Gastroesophageal sphincter (tissue), 3 donors: ENCODE measurements around the gene LANCL2.

Source experiments
- POLR2A ChIP-seq, 2 donors: fragments of 450-650 bp; IDR thresholded peaks; one replicate each; pipeline ENCODE4 v1.6.1; 2017; ENCODE audit warnings: antibody characterized with exemption in 2 of 2, mild to moderate bottlenecking in 2 of 2, moderate library complexity in 1 of 2
- TF ChIP-seq, protein P1 (sequence below), 4 experiments: fragments of 200-600 bp in 2 of 4; fragments of 450-650 bp in 2 of 4; sonication (generic) in 1 of 4; IDR thresholded peaks; one replicate each; pipeline ENCODE4 v1.5.1; 2017 to 2019; ENCODE audit warnings: antibody characterized with exemption in 4 of 4, mild to moderate bottlenecking in 2 of 4, moderate library complexity in 2 of 4

DNA sequence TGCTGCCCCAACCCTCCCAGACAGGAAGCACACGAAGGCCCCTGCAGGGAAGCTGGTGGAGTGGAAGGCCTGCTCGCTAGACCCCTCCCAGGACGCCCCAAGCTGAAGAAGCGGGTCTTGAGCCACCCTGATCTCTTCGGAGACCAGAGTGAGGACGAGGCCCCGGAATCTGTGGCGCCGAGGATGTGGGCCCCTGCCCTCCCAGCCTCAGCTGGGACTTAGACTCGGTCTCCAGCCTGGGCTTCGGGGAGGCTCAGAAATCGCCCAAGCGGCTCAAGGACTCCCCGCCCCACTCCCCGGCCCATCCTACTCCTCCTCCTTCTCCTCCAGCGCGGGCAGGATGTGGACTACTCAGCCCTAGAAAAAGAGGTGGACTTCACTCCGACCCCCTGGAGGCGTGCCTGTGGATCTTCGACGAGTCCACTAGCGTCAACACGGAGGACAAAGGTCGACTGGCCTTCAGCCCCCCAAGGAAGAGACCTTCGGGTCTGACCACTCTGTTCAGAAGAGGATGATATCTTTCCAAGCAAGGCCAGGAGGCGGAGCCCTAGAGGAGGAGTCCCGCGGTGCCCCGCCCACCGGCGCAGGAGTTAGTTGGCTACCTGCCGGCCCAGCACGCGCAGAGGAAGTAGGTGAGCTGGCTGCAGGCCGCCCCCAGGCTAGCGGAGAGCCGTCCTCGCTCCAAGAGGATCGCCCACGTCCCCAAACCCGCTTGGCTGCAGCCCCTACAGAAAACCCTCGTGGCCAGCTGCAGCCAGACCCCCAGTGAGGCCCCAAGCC lies 21.9 kb upstream of the LANCL2 start:
- TF ChIP-seq, protein P1, sequence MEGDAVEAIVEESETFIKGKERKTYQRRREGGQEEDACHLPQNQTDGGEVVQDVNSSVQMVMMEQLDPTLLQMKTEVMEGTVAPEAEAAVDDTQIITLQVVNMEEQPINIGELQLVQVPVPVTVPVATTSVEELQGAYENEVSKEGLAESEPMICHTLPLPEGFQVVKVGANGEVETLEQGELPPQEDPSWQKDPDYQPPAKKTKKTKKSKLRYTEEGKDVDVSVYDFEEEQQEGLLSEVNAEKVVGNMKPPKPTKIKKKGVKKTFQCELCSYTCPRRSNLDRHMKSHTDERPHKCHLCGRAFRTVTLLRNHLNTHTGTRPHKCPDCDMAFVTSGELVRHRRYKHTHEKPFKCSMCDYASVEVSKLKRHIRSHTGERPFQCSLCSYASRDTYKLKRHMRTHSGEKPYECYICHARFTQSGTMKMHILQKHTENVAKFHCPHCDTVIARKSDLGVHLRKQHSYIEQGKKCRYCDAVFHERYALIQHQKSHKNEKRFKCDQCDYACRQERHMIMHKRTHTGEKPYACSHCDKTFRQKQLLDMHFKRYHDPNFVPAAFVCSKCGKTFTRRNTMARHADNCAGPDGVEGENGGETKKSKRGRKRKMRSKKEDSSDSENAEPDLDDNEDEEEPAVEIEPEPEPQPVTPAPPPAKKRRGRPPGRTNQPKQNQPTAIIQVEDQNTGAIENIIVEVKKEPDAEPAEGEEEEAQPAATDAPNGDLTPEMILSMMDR (IDR thresholded peaks at IDR 0.05), result no peak
- TF ChIP-seq POLR2A (IDR thresholded peaks at IDR 0.05), result no peak
